ENCODE measurements around the gene METAP2.

DNA sequence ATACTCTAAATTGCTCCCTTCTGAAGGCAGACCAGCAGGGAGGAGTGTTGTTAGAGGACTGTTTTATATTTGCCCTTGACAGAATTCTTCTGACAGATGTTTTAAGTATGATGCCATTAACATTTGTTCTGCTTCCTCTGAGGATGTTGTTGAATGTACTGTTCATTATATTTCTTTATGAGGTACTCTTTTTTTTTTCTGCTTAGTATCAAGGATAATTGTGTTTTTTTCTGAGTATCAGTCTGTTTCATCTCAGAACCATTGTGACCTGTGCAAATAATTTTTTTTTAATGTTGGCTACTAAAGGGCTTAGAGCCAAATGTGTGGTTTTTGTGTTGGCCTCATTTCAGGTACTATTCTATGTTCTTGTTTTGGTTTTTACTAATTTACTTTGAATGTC is 10.6 kb downstream of the METAP2 start:
- TF ChIP-seq, protein P1, sequence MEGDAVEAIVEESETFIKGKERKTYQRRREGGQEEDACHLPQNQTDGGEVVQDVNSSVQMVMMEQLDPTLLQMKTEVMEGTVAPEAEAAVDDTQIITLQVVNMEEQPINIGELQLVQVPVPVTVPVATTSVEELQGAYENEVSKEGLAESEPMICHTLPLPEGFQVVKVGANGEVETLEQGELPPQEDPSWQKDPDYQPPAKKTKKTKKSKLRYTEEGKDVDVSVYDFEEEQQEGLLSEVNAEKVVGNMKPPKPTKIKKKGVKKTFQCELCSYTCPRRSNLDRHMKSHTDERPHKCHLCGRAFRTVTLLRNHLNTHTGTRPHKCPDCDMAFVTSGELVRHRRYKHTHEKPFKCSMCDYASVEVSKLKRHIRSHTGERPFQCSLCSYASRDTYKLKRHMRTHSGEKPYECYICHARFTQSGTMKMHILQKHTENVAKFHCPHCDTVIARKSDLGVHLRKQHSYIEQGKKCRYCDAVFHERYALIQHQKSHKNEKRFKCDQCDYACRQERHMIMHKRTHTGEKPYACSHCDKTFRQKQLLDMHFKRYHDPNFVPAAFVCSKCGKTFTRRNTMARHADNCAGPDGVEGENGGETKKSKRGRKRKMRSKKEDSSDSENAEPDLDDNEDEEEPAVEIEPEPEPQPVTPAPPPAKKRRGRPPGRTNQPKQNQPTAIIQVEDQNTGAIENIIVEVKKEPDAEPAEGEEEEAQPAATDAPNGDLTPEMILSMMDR (IDR thresholded peaks at IDR 0.05; ENCODE audit: low read depth, low read length, poor library complexity, severe bottlenecking), result no peak
- no peak for TF ChIP-seq EZH2phosphoT487 (IDR thresholded peaks at IDR 0.05; ENCODE audit: borderline replicate concordance, low read length)

All from DOHH2 (cell line).